Smooth muscle cell (in vitro differentiated cells): ENCODE data around the gene RASAL2. TPM values are rescaled to one million over a fixed set of nuclear protein-coding genes. Genes with fewer than 3 reads are reported as not detected.

Experiments
- DNase-seq: peaks from one replicate; lab custom pipeline; 2025; ENCODE audit not compliant: unreplicated experiment; lab: John Stamatoyannopoulos, UW
- H2AFZ ChIP-seq: fragments of 200-600 bp; sonication (generic); 2 replicates; pipeline ENCODE4 v1.6.0; 2016; ENCODE audit warnings: antibody characterized with exemption, low read depth, mild to moderate bottlenecking
- H3F3A ChIP-seq: fragments of 200-600 bp; sonication (generic); 2 replicates; pipeline ENCODE4 v1.6.0; 2017; ENCODE audit warnings: antibody characterized with exemption, low read depth
- H3K27ac ChIP-seq: fragments of 200-600 bp; sonication (generic); 2 replicates; pipeline ENCODE4 v1.5.1; 2016; ENCODE audit warnings: low read depth, mild to moderate bottlenecking
- H3K27me3 ChIP-seq: fragments of 200-600 bp; sonication (generic); 2 replicates; pipeline ENCODE4 v1.6.1; 2016; ENCODE audit warnings: low read depth, mild to moderate bottlenecking
- H3K36me3 ChIP-seq: fragments of 200-600 bp; sonication (generic); 2 replicates; pipeline ENCODE4 v1.5.1; 2016; ENCODE audit warnings: low read depth
- H3K4me1 ChIP-seq: fragments of 200-600 bp; sonication (generic); 2 replicates; pipeline ENCODE4 v1.5.1; 2016; ENCODE audit warnings: low read depth
- H3K4me2 ChIP-seq: fragments of 200-600 bp; sonication (generic); 2 replicates; pipeline ENCODE4 v1.6.0; 2016; ENCODE audit warnings: mild to moderate bottlenecking
- H3K4me3 ChIP-seq: fragments of 200-600 bp; sonication (generic); 2 replicates; pipeline ENCODE4 v1.5.1; 2016; ENCODE audit warnings: mild to moderate bottlenecking
- H3K79me2 ChIP-seq: fragments of 200-600 bp; sonication (generic); 2 replicates; pipeline ENCODE4 v1.6.0; 2016; ENCODE audit warnings: low read depth, mild to moderate bottlenecking
- H3K9ac ChIP-seq: fragments of 200-600 bp; sonication (generic); 2 replicates; pipeline ENCODE4 v1.6.0; 2016; ENCODE audit warnings: low read depth
- H3K9me3 ChIP-seq: fragments of 200-600 bp; sonication (generic); replicated peaks from 2 replicates; pipeline ENCODE4 v1.5.1; 2016; ENCODE audit warnings: low read depth
- H4K20me1 ChIP-seq: fragments of 200-600 bp; sonication (generic); 2 replicates; pipeline ENCODE4 v1.6.0; 2016; ENCODE audit warnings: low read depth
- CTCF ChIP-seq: fragments of 200-600 bp; sonication (generic); IDR thresholded peaks from 2 replicates; pipeline ENCODE4 v1.5.1; 2017; ENCODE audit warnings: borderline replicate concordance, mild to moderate bottlenecking, antibody characterized with exemption; ENCODE audit not compliant: insufficient read depth, poor library complexity, severe bottlenecking
- WGBS: methylation state at CpG from one replicate; pipeline ENCODE4 v1.1.7; 2016; ENCODE audit warnings: low lambda C conversion rate; 5-methylcytosine and 5-hydroxymethylcytosine counted together
- polyA plus RNA-seq: library from polyadenylated mRNA; unstranded; fragments of >200 nt; fragmentation: Nextera tagmentation; extraction: Ambion mirVana; gene quantifications from 2 replicates; pipeline ENCODE4 v1.2.1, GENCODE V29; 2016
- small RNA-seq: library from RNA; depleted of rRNA; stranded (forward); fragments of <200 nt; gene quantifications from one replicate; pipeline ENCODE3, GENCODE V24; 2014
- total RNA-seq: library from RNA; depleted of rRNA; stranded (reverse); fragments of >200 nt; gene quantifications from 2 replicates; pipeline ENCODE4 v1.2.3, GENCODE V29; 2014

The RASAL2 gene
- total and polyA plus RNA-seq, 2 experiments from 2014 or later: 4.3 to 17.6 TPM

GRCh38 chr1:178532392-178532791 is 438.5 kb downstream of the RASAL2 start:
- Histone ChIP-seq H3K4me2 (peak overlapping the region; percentile 2), H3K27ac (no peak overlapping the region), H4K20me1 (no peaks in the 10 kb centered on the region), H3K79me2 (no peaks in the 10 kb centered on the region), H3K27me3 (no peaks in the 10 kb centered on the region), H3K9me3 (no peaks in the 10 kb centered on the region), H3F3A (no peaks in the 10 kb centered on the region), H3K36me3 (no peaks in the 10 kb centered on the region), H3K4me3 (no peak overlapping the region), H3K9ac (no peak overlapping the region), H3K4me1 (no peaks in the 10 kb centered on the region), H2AFZ (peak overlapping the region; percentile 0)
- peak; percentile 88 for TF ChIP-seq CTCF
- DNase-seq: peak; percentile 54
- WGBS: 17% methylated on average over 13 of the region's 13 CpGs

GRCh38 chr1:178533121-178533946 is 439.4 kb downstream of the RASAL2 start:
- H3K79me2 ChIP-seq: no peaks in the 10 kb centered on the region
- no peaks in the 10 kb centered on the region for H3K27me3 ChIP-seq
- no peak for DNase-seq
- H3K36me3 ChIP-seq: no peaks in the 10 kb centered on the region
- WGBS: 92% methylated on average over 9 of the region's 9 CpGs
- H3K4me2 ChIP-seq: no peak overlapping the region
- H3K9ac ChIP-seq: no peak overlapping the region
- TF ChIP-seq CTCF: no peak
- H3K9me3 ChIP-seq: no peaks in the 10 kb centered on the region
- no peak overlapping the region for H2AFZ ChIP-seq
- no peaks in the 10 kb centered on the region for H4K20me1 ChIP-seq
- no peak overlapping the region for H3K4me3 ChIP-seq
- peaks cover 1% of the 10 kb centered on the region for H3F3A ChIP-seq
- H3K4me1 ChIP-seq: no peaks in the 10 kb centered on the region
- H3K27ac ChIP-seq: no peak overlapping the region

Small RNA genes lying within 50 kb of the gene (small RNA-seq; reads per million reads assigned to genes)
- not detected for gene RF00017

Other genes with a start within 250 kb of the RASAL2 start
- gene SEC16B, start 124.0 kb upstream of the RASAL2 start, total RNA-seq: 2.9 and 3.2 TPM in 2 replicates
- gene SEC16B, start 124.0 kb upstream of the RASAL2 start, polyA plus RNA-seq: 4.3 and 5.9 TPM in 2 replicates